Stomach (tissue), 9 donors: ENCODE results near the gene AMHR2. TPM values are rescaled to one million over a fixed set of nuclear protein-coding genes. Genes with fewer than 3 reads are reported as not detected.

Experiments used
- DNase-seq, 2 donors: peaks; one replicate each; pipeline versions ENCODE4 v3.0.0 to v3.0.0-alpha.2; 2013 to 2019
- H3K27ac ChIP-seq, 5 donors: fragments of 200-600 bp in 4 of 5; sonication (generic) in 4 of 5; one replicate each; pipeline ENCODE4 v1.5.1; 2013 to 2019; ENCODE audit warnings: mild to moderate bottlenecking in 1 of 5, moderate library complexity in 1 of 5
- H3K27me3 ChIP-seq, 3 donors: fragments of 200-600 bp; sonication (generic); one replicate each; pipeline ENCODE4 v1.5.1; 2017 to 2019; ENCODE audit warnings: mixed run types in 1 of 3
- H3K36me3 ChIP-seq, 4 donors: fragments of 200-600 bp; sonication (generic); 1 replicate in 3 of 4; 2 replicates in 1 of 4; pipeline ENCODE4 v1.5.1; 2016 to 2019
- H3K4me1 ChIP-seq, 4 donors: fragments of 200-600 bp; sonication (generic); one replicate each; pipeline ENCODE4 v1.5.1; 2016 to 2019
- H3K4me3 ChIP-seq, 4 donors: fragments of 200-600 bp; sonication (generic) in 3 of 4; one replicate each; pipeline ENCODE4 v1.5.1; 2016 to 2019; ENCODE audit warnings: mild to moderate bottlenecking in 1 of 4
- H3K9me3 ChIP-seq, 4 donors: fragments of 200-600 bp; sonication (generic); one replicate each; pipeline ENCODE4 v1.5.1; 2016 to 2019
- CTCF ChIP-seq, 7 experiments: fragments of 450-650 bp in 4 of 7; fragments of 200-600 bp in 3 of 7; sonication (generic) in 3 of 7; IDR thresholded peaks; one replicate each; pipeline ENCODE4 v1.5.1; 2016 to 2019; ENCODE audit warnings: antibody characterized with exemption in 7 of 7, control low read depth in 2 of 7, mild to moderate bottlenecking in 1 of 7
- EP300 ChIP-seq: sonication (generic); formaldehyde crosslinking; IDR thresholded peaks from one replicate; pipeline ENCODE4 v1.6.1; 2017; ENCODE audit warnings: antibody characterized with exemption
- POLR2A ChIP-seq, 4 donors: fragments of 450-650 bp; IDR thresholded peaks; one replicate each; pipeline ENCODE4 v1.6.1; 2016; ENCODE audit warnings: antibody characterized with exemption in 4 of 4, control low read depth in 2 of 4, mild to moderate bottlenecking in 1 of 4, moderate library complexity in 1 of 4
- POLR2AphosphoS5 ChIP-seq, 3 donors: sonication (generic); formaldehyde crosslinking; IDR thresholded peaks; one replicate each; pipeline ENCODE4 v1.6.1; 2016; ENCODE audit warnings: antibody characterized with exemption in 3 of 3
- WGBS, 5 donors: extraction: QIAGEN DNeasy Blood & Tissue Kit in 3 of 5; methylation state at CpG; one replicate each; pipeline versions ENCODE4 v1.1.5 to v1.1.7; 2013 to 2018; 5-methylcytosine and 5-hydroxymethylcytosine counted together
- intact Hi-C: fragments of 100-400 bp; cut with DNase I; formaldehyde crosslinking; loops from one replicate; pipeline ENCODE4 v1.15.1; 2023; ENCODE audit warnings: low total_unique reads
- polyA plus RNA-seq, 3 donors: library from polyadenylated mRNA; stranded (reverse); fragments of 200-250 nt; gene quantifications; one replicate each; pipeline ENCODE4 v1.2.3, GENCODE V29; 2013
- total RNA-seq, 5 donors: library from RNA; depleted of rRNA; stranded (reverse); fragments of >200 nt; gene quantifications; one replicate each; pipeline versions ENCODE4 v1.1.0 to v1.2.3, GENCODE V29; 2014 to 2016
- donor health status: healthy with polysubstance abuse.
- donor health status: Bipolar disorder and iron deficiency.
- donor health status: healthy.

Gene AMHR2
- total and polyA plus RNA-seq, 8 donors: 0.23 to 1.8 (median 0.25) TPM; not detected in 5

DNA sequence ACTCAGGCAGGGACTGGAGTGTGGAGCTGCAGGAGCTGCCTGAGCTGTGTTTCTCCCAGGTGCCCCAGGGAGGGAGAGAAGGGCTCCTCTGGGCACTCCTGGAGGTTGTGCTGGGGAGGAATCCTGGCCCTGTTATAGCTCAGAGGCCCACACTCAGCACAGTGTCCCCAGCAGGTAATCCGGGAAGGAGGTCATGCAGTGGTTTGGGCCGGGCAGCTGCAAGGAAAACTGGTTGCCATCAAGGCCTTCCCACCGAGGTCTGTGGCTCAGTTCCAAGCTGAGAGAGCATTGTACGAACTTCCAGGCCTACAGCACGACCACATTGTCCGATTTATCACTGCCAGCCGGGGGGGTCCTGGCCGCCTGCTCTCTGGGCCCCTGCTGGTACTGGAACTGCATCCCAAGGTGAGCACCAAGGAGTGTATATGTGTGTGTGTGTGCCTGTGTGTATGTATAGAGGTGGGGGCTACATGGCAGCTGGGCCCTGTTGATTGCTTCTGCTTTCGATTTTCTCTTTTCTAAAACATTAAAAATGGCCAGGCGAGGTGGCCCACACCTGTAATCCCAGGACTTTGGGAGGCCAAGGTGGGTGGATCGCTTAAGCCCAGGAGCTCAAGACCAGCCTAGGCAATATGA lies 2.0 kb downstream of the AMHR2 start:
- Histone ChIP-seq H3K27ac (no peak overlapping the region), H3K4me3 (no peak overlapping the region), H3K36me3 (no peaks in the 10 kb centered on the region), H3K27me3 (no peaks in the 10 kb centered on the region), H3K9me3 (no peaks in the 10 kb centered on the region), H3K4me1 (peaks cover 8 to 13% (median 8%) of the 10 kb centered on the region in 4 donors)
- WGBS, 5 donors: 51 to 67% (median 63%) methylated on average over 8 to 11 of the region's 11 CpGs
- DNase-seq: peak in 1 of 2 donors; percentile 38
- no peak for TF ChIP-seq EP300
- TF ChIP-seq CTCF (IDR thresholded peaks at IDR 0.05): no peak
- no peak for TF ChIP-seq POLR2A (IDR thresholded peaks at IDR 0.05)
- TF ChIP-seq POLR2AphosphoS5 (IDR thresholded peaks at IDR 0.05): no peak
- intact Hi-C loops: no loop called here

DNA sequence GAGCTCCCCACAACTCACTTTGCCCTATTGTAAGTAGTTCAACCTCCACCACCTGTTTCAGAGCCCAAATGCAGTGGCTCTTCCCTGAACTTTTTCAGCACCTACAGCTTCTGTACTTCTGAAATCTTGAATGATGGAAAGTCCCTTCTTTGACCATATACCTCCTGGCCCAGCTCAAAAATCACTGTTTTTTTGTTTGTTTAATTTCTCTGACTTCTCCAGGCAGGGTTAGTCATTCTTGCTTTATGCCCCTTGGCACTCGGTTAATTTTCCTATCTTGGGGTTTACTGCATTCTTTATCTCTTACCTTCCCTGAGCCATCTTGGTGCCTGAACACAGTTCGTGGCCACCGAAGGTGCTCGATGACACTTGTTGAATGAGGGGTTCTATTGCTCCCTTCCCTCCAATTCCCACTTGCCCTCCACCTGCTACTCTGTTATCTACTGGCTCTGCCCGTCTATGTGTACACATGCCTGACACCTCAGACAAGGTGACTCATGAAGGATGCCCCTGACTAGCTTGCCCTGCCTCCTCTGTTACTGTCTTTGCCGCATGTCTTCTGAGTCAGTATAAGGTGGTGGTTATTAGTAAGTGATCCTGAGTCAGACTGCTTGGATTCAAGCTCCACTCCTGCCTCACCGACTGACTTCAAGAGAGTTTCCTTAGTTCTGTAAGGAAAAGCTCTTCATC lies 4.4 kb downstream of the AMHR2 start:
- 65 to 75% (median 71%) methylated on average over 7 of the region's 7 CpGs for WGBS, 5 donors
- Histone ChIP-seq H3K4me3 (no peak overlapping the region), H3K36me3 (no peaks in the 10 kb centered on the region), H3K27me3 (no peaks in the 10 kb centered on the region), H3K4me1 (no peaks in the 10 kb centered on the region), H3K9me3 (no peaks in the 10 kb centered on the region), H3K27ac (no peak overlapping the region)
- no peak for DNase-seq
- intact Hi-C loops: no loop called here
- TF ChIP-seq CTCF (IDR thresholded peaks at IDR 0.05): no peak

DNA sequence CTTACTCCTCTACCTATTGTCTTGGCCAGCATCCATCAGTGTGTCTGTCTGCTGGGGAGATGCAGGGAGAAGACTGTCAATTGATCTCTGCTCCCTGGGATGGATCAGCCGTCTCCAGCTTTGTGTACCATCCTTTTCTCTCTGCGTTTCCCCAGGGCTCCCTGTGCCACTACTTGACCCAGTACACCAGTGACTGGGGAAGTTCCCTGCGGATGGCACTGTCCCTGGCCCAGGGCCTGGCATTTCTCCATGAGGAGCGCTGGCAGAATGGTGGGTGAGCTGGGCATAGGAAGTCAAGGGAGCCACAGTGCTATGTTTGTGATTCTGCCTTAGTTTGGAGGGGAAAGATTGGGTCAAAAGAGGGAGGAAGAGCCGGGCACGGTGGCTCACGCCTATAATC lies 5.1 kb downstream of the AMHR2 start:
- Histone ChIP-seq H3K4me1 (no peaks in the 10 kb centered on the region), H3K9me3 (no peaks in the 10 kb centered on the region), H3K36me3 (no peaks in the 10 kb centered on the region), H3K27ac (no peak overlapping the region), H3K27me3 (no peaks in the 10 kb centered on the region), H3K4me3 (no peak overlapping the region)
- no peak for TF ChIP-seq POLR2A (IDR thresholded peaks at IDR 0.05)
- no peak for TF ChIP-seq EP300
- no peak for TF ChIP-seq POLR2AphosphoS5 (IDR thresholded peaks at IDR 0.05)
- no peak for TF ChIP-seq CTCF (IDR thresholded peaks at IDR 0.05)
- DNase-seq: no peak
- intact Hi-C loops: no loop called here
- 88 to 96% (median 96%) methylated on average over 7 of the region's 7 CpGs for WGBS, 5 donors

DNA sequence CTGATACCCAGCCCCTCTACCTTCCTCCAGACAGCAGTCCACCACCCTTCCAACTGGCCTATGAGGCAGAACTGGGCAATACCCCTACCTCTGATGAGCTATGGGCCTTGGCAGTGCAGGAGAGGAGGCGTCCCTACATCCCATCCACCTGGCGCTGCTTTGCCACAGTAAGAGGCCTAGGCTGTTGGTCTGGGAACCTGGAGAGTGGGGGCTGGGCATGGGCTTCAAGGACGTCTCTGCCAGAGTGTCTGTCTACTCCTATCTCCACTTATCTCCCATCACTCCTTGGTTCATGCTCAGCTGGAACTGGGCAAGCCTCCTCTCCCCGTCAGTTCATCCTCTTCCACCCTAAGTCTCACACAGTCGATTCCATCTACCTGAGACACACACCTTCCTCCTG lies 6.5 kb downstream of the AMHR2 start:
- H3K27me3 ChIP-seq: no peaks in the 10 kb centered on the region
- DNase-seq: no peak

More for the DNA sequence above, 6.5 kb downstream of the AMHR2 start:
- no peak overlapping the region for H3K4me3 ChIP-seq
- H3K36me3 ChIP-seq: no peaks in the 10 kb centered on the region
- intact Hi-C loops: no loop called here
- H3K9me3 ChIP-seq: no peaks in the 10 kb centered on the region
- WGBS, 5 donors: 83 to 92% (median 90%) methylated on average over 3 to 5 of the region's 5 CpGs
- TF ChIP-seq POLR2A (IDR thresholded peaks at IDR 0.05): no peak
- TF ChIP-seq CTCF (IDR thresholded peaks at IDR 0.05): no peak
- no peak for TF ChIP-seq EP300
- no peak overlapping the region for H3K27ac ChIP-seq
- no peaks in the 10 kb centered on the region for H3K4me1 ChIP-seq
